ENCODE data around the gene TMEM132A. TPM values are rescaled to one million over a fixed set of nuclear protein-coding genes. Genes with fewer than 3 reads are reported as not detected.

The TMEM132A gene
- total RNA-seq, 1 donor from 2014 or later: 597 TPM

DNA sequence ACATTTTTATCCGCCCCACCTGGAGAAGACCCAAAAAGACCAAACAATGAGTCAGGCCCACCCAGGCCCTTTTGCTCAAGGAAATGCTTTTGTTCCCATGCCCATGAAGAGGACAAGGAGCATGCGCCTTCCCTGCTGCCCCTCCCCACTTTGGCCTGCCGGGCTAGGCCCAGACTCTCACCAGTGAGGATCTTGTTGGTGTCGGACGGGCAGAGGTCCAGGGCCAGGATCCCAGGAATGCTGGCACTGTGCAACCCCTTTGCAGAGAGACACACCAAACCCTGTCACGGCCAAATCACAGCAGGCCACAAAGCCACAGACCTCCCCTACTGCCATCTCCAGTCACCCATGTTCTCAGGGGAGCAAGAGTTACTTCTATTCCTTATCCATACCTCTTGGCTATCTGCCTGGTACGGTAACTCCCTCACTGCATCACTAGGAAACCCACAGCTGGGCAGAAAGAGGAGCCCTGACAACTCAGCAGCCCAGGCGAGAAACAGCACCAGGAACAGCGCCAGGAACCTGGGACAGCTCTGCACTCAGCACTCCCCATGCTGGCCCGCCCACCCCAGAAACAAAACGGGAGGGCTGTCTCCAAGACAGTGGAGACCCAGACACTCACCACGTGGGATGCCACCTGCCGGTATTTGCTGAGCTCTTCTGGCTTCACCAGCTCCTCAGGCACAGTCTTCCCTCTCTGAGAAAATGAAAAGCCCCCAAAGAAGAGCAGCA, 23.4 kb upstream of the TMEM132A start:
- TF ChIP-seq, protein P1, sequence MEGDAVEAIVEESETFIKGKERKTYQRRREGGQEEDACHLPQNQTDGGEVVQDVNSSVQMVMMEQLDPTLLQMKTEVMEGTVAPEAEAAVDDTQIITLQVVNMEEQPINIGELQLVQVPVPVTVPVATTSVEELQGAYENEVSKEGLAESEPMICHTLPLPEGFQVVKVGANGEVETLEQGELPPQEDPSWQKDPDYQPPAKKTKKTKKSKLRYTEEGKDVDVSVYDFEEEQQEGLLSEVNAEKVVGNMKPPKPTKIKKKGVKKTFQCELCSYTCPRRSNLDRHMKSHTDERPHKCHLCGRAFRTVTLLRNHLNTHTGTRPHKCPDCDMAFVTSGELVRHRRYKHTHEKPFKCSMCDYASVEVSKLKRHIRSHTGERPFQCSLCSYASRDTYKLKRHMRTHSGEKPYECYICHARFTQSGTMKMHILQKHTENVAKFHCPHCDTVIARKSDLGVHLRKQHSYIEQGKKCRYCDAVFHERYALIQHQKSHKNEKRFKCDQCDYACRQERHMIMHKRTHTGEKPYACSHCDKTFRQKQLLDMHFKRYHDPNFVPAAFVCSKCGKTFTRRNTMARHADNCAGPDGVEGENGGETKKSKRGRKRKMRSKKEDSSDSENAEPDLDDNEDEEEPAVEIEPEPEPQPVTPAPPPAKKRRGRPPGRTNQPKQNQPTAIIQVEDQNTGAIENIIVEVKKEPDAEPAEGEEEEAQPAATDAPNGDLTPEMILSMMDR (IDR thresholded peaks at IDR 0.05; ENCODE audit: insufficient read depth, low read length, poor library complexity, severe bottlenecking): no peak
- Histone ChIP-seq H3K36me3 (ENCODE audit: control insufficient read depth, insufficient read depth, low read length) (peaks cover 7% of the 10 kb centered on the region), H3K27me3 (ENCODE audit: control insufficient read depth, insufficient read depth, low read length) (no peaks in the 10 kb centered on the region), H3K4me3 (ENCODE audit: low read depth, low read length) (no peak overlapping the region)
- no peak for DNase-seq (ENCODE audit: low read depth)

DNA sequence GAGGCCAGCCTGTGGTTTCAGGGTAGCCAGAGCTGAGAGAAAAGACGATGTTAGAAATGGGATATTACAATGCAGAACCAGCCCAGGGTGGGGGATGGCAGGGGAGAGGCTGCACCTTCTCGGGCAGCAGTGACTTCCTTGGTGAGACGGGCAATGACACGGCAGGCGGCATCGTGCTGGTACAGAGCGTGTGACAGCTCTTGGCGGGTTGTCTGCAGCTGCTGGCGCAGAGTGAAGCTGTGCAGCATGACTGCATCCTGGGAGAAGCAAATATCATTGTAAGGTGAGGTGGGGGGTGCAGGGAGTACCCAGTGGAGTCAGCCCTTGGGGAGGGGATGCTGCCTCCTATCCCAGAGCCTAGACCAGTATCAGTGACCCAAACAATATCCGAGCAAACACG, 21.6 kb upstream of the TMEM132A start:
- Histone ChIP-seq H3K4me3 (ENCODE audit: low read depth, low read length) (no peak overlapping the region), H3K27me3 (ENCODE audit: control insufficient read depth, insufficient read depth, low read length) (no peaks in the 10 kb centered on the region), H3K36me3 (ENCODE audit: control insufficient read depth, insufficient read depth, low read length) (peaks cover 5% of the 10 kb centered on the region)
- DNase-seq (ENCODE audit: low read depth): no peak
- TF ChIP-seq, protein P1 (IDR thresholded peaks at IDR 0.05; ENCODE audit: insufficient read depth, low read length, poor library complexity, severe bottlenecking): no peak

DNA sequence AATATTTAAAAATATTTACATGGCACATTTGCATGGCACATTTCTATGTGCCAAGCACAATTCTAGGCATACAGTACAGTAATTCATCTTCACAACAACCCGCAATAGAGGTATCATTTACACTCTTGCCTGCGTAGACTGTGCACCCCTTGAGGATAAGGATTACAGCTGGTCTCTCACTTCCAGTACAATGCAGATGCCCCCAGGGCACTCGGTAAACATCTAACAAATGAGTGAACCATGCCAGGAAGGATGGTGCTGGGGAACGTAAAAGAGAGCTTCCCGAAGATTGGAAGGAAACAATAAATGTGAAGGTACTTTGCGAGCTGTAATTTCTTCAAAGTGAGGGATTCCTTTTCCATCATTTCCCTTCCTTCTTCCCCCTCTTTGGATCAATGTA, 19.2 kb upstream of the TMEM132A start:
- TF ChIP-seq, protein P1 (IDR thresholded peaks at IDR 0.05; ENCODE audit: insufficient read depth, low read length, poor library complexity, severe bottlenecking): no peak
- Histone ChIP-seq H3K27me3 (ENCODE audit: control insufficient read depth, insufficient read depth, low read length) (peaks cover under 1% of the 10 kb centered on the region), H3K36me3 (ENCODE audit: control insufficient read depth, insufficient read depth, low read length) (peaks cover 1% of the 10 kb centered on the region), H3K4me3 (ENCODE audit: low read depth, low read length) (peak overlapping the region; percentile 81)
- DNase-seq (ENCODE audit: low read depth): no peak

DNA sequence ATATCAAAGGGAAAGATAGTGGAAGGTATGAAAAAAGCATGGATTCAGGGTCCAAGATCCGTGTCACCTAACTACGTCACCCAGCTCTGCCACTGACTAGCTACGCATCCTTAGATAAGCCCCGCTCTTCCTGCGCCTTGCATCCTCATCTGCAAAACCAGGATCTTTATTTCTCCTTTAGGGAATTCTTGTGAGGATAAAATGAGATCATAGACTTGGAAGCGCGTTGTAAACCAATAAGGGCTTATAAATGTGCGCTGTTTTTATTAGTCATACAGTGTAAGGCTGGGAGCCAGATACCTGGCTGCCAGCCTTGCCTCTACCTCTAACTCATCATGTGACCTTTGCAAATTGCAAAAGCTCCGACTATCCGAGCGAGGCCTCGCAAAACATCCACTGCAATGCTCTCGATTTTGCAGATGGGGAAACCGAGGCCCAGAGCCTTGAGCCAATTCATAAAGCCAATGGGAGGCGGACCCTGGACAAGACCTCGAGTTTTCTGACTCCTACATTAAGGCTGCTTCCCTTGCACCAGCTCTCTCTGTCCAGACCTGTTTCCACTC, 18.6 kb upstream of the TMEM132A start:
- H3K36me3 ChIP-seq (ENCODE audit: control insufficient read depth, insufficient read depth, low read length): peaks cover 1% of the 10 kb centered on the region
- TF ChIP-seq, protein P1 (IDR thresholded peaks at IDR 0.05; ENCODE audit: insufficient read depth, low read length, poor library complexity, severe bottlenecking): no peak
- peaks cover 2% of the 10 kb centered on the region for H3K27me3 ChIP-seq (ENCODE audit: control insufficient read depth, insufficient read depth, low read length)
- H3K4me3 ChIP-seq (ENCODE audit: low read depth, low read length): peak overlapping the region; percentile 81
- DNase-seq (ENCODE audit: low read depth): no peak

DNA sequence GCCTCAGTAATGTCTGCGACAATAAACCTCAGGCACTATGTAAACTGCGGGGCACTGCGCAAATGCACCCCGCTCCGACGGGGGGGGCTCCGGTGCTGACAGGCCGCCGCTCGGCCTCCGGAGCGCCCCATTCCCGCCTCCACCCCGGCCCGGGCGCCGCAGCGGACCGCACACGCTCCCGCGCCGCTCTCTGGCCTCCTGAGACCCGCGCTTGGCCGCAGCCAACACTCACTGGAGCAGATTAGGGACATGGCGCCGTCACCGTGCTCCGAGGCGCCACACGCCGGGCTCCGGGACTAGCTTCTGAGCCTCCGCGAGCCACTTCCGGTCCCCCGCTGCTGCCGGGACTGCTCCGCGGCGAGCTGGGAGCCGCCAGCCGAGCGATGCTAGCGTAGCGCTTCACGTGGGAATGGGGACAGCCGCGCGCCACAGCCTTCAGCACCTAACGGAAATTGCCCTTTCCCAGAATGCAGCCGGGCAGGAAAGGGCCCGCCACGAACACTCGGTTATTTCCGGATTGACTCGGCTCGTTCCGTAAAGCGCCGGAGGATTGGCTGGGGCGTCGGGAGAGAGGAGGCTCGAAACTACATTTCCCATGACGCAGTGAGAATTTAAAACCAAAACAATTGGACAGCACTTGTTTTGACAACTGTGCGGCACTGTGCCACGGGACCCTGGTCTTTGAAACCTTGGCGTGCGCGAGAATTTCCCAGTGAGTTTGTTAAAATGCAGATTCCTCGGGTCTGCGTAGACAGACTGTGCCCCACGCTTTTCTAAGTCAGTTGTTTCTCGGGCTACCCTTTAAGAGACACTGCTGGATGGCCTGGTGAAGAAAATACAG, 17.9 kb upstream of the TMEM132A start, which contains the start of gene PRPF19:
PRPF19 (minus strand) TSS at position 454 of the 841 bp plus-strand sequence; CDS start at position 251, 203 bp downstream.
- peak; percentile 82 for DNase-seq (ENCODE audit: low read depth)
- Histone ChIP-seq H3K4me3 (ENCODE audit: low read depth, low read length) (peak within 1 kb of the TSS; percentile 81), H3K36me3 (ENCODE audit: control insufficient read depth, insufficient read depth, low read length) (peaks cover 1% of the 10 kb centered on the region), H3K27me3 (ENCODE audit: control insufficient read depth, insufficient read depth, low read length) (peaks cover 2% of the 10 kb centered on the region)
- TF ChIP-seq, protein P1 (IDR thresholded peaks at IDR 0.05; ENCODE audit: insufficient read depth, low read length, poor library complexity, severe bottlenecking): no peak

Measured in kidney epithelial cell (primary cell).